Ishikawa (cell line): ENCODE measurements around the gene JMJD1C.

ENCODE experiments used
- CEBPB ChIP-seq: IDR thresholded peaks from 2 replicates; pipeline ENCODE4 v1.6.1; 2012
- CREB1 ChIP-seq: IDR thresholded peaks from 2 replicates; pipeline ENCODE4 v1.6.1; 2012; ENCODE audit warnings: low read depth
- EGR1 ChIP-seq: IDR thresholded peaks from 2 replicates; pipeline ENCODE4 v1.6.1; 2012
- EP300 ChIP-seq: IDR thresholded peaks from 2 replicates; pipeline ENCODE4 v1.6.1; 2012; ENCODE audit warnings: borderline replicate concordance
- FOXM1 ChIP-seq: IDR thresholded peaks from 2 replicates; pipeline ENCODE4 v1.6.1; 2012; ENCODE audit warnings: low read depth, borderline replicate concordance
- MAX ChIP-seq: IDR thresholded peaks from 2 replicates; pipeline ENCODE4 v1.6.1; 2012
- NFIC ChIP-seq: IDR thresholded peaks from 2 replicates; pipeline ENCODE4 v1.6.1; 2012
- RAD21 ChIP-seq: IDR thresholded peaks from 2 replicates; pipeline ENCODE4 v1.6.1; 2012; ENCODE audit warnings: low read depth
- REST ChIP-seq: IDR thresholded peaks from 2 replicates; pipeline ENCODE4 v1.6.1; 2012; ENCODE audit warnings: low read depth, mild to moderate bottlenecking
- TAF1 ChIP-seq: IDR thresholded peaks from 2 replicates; pipeline ENCODE4 v1.6.1; 2012; ENCODE audit warnings: low read depth, mild to moderate bottlenecking
- TCF12 ChIP-seq: IDR thresholded peaks from 2 replicates; pipeline ENCODE4 v1.6.1; 2012; ENCODE audit warnings: low read depth
- TEAD4 ChIP-seq: IDR thresholded peaks from 2 replicates; pipeline ENCODE4 v1.6.1; 2012
- USF1 ChIP-seq: IDR thresholded peaks from 2 replicates; pipeline ENCODE4 v1.6.1; 2012
- YY1 ChIP-seq: IDR thresholded peaks from 2 replicates; pipeline ENCODE4 v1.6.1; 2012; ENCODE audit warnings: low read depth
- ZBTB7A ChIP-seq: IDR thresholded peaks from 2 replicates; pipeline ENCODE4 v1.6.1; 2012; ENCODE audit warnings: low read depth

Gene JMJD1C

GRCh38 chr10:63493004-63493403, 27.2 kb upstream of the JMJD1C start:
- TF ChIP-seq TAF1: no peak
- no peak for TF ChIP-seq RAD21
- TF ChIP-seq MAX: no peak
- TF ChIP-seq YY1: no peak
- no peak for TF ChIP-seq TCF12
- no peak for TF ChIP-seq FOXM1
- no peak for TF ChIP-seq CEBPB
- no peak for TF ChIP-seq TEAD4
- TF ChIP-seq ZBTB7A: no peak

GRCh38 chr10:63491588-63492316, 26.0 kb upstream of the JMJD1C start:
- TF ChIP-seq NFIC (no peak), CEBPB (peak; percentile 96)

- TF ChIP-seq TAF1 (no peak), FOXM1 (no peak), CEBPB (no peak)
Measured at GRCh38 chr10:63489838-63490237, 24.1 kb upstream of the JMJD1C start.

GRCh38 chr10:63487990-63488389, 22.2 kb upstream of the JMJD1C start:
- TF ChIP-seq TAF1 (no peak), TEAD4 (no peak), NFIC (no peak), USF1 (no peak), EGR1 (no peak), FOXM1 (no peak), MAX (no peak), TCF12 (no peak), ZBTB7A (no peak), REST (no peak), YY1 (no peak), EP300 (no peak), RAD21 (no peak), CEBPB (no peak)

GRCh38 chr10:63483983-63484382, 18.2 kb upstream of the JMJD1C start:
- TF ChIP-seq REST (no peak), USF1 (no peak), TAF1 (no peak)

GRCh38 chr10:63481815-63482421, 16.1 kb upstream of the JMJD1C start:
- TF ChIP-seq CREB1 (no peak), TAF1 (no peak), RAD21 (no peak), EGR1 (no peak), MAX (no peak), YY1 (no peak), TEAD4 (no peak), NFIC (no peak), EP300 (no peak), FOXM1 (no peak), CEBPB (no peak), USF1 (no peak), REST (no peak), TCF12 (no peak)
